Measurements from ENCODE around the gene ZNF649.

ZNF649 gene

GRCh38 chr19:51887522-51888498, 17.0 kb downstream of the ZNF649 start, which contains the start of gene ZNF577:
Gene ZNF577 (minus strand): TSS chr19:51887951. CDS start chr19:51880382, 7,569 bp downstream.
- no peak for DNase-seq (ENCODE audit: low spot score)

- no peak for DNase-seq (ENCODE audit: low spot score)
Measured at GRCh38 chr19:51884713-51885112, 20.1 kb downstream of the ZNF649 start.

- no peak for DNase-seq (ENCODE audit: low spot score)
Measured at GRCh38 chr19:51882518-51882917, 22.3 kb downstream of the ZNF649 start.

GRCh38 chr19:51873097-51873496, 31.7 kb downstream of the ZNF649 start:
- no peak for DNase-seq (ENCODE audit: low spot score)

GRCh38 chr19:51861870-51862622, 42.8 kb downstream of the ZNF649 start:
- DNase-seq (ENCODE audit: low spot score) = no peak

All from COLO829 (cell line).